Stimulated activated CD4-positive, alpha-beta T cell treated with anti-CD3 and anti-CD28 coated beads, Interleukin-2, amount 100 ng/mL, for 24 hours (primary cell): ENCODE measurements around the gene LRRC74B.
"Not testable (repeated sequence)": the region's sequence is repeated elsewhere in the genome, so short reads cannot be mapped to it uniquely, and the experiment has no call there.

Source experiments
- DNase-seq, 2 donors: peaks; one replicate each; pipeline ENCODE4 v3.0.0-alpha.2; 2020

LRRC74B gene

GRCh38 chr22:21077884-21078508, 32.2 kb downstream of the LRRC74B start:
- DNase-seq: no peak

- DNase-seq: no peak
These were observed 33.2 kb downstream of the LRRC74B start for GRCh38 chr22:21078916-21079315.

GRCh38 chr22:21079493-21079892, 33.7 kb downstream of the LRRC74B start:
- no peak for DNase-seq

- DNase-seq: no peak
These were observed 34.8 kb downstream of the LRRC74B start for GRCh38 chr22:21080435-21081137.

GRCh38 chr22:21082248-21082647, 36.5 kb downstream of the LRRC74B start:
- no peak for DNase-seq

- DNase-seq: no peak
These were observed 41.4 kb downstream of the LRRC74B start for GRCh38 chr22:21087119-21087518.

- DNase-seq: not testable (repeated sequence)
These were observed 42.2 kb downstream of the LRRC74B start for GRCh38 chr22:21087926-21088325.

- DNase-seq: not testable (repeated sequence)
These were observed 45.5 kb downstream of the LRRC74B start for GRCh38 chr22:21091220-21091619.

- no peak for DNase-seq
These were observed 47.2 kb downstream of the LRRC74B start for GRCh38 chr22:21092797-21093554.

- DNase-seq: not testable (repeated sequence)
These were observed 47.9 kb downstream of the LRRC74B start for GRCh38 chr22:21093555-21094137.

- no peak for DNase-seq
These were observed 49.4 kb downstream of the LRRC74B start for GRCh38 chr22:21094911-21095772.

GRCh38 chr22:21095773-21096107, 50.0 kb downstream of the LRRC74B start:
- DNase-seq: no peak

GRCh38 chr22:21096878-21097277, 51.1 kb downstream of the LRRC74B start:
- not testable (repeated sequence) for DNase-seq

- DNase-seq: no peak
These were observed 52.4 kb downstream of the LRRC74B start for GRCh38 chr22:21098099-21098671.

- DNase-seq: no peak
These were observed 53.8 kb downstream of the LRRC74B start for GRCh38 chr22:21099578-21099977.

- DNase-seq: no peak
These were observed 54.6 kb downstream of the LRRC74B start for GRCh38 chr22:21100149-21101032.

- DNase-seq: no peak
These were observed 56.3 kb downstream of the LRRC74B start for GRCh38 chr22:21101877-21102638.

GRCh38 chr22:21102659-21103267, 57.0 kb downstream of the LRRC74B start:
- DNase-seq: peak; percentile 88 to 90

- DNase-seq: no peak
These were observed 57.9 kb downstream of the LRRC74B start for GRCh38 chr22:21103633-21104032.

GRCh38 chr22:21104126-21104691, 58.5 kb downstream of the LRRC74B start:
- no peak for DNase-seq
